NCI-H2107 treated with DMSO at 0.1 percent for 48 hours (cell line): ENCODE data around the gene CYTH1.

Experiments
- DNase-seq: peaks from one replicate; lab custom pipeline; 2025; ENCODE audit not compliant: unreplicated experiment; lab: John Stamatoyannopoulos, UW

CYTH1 gene

DNA sequence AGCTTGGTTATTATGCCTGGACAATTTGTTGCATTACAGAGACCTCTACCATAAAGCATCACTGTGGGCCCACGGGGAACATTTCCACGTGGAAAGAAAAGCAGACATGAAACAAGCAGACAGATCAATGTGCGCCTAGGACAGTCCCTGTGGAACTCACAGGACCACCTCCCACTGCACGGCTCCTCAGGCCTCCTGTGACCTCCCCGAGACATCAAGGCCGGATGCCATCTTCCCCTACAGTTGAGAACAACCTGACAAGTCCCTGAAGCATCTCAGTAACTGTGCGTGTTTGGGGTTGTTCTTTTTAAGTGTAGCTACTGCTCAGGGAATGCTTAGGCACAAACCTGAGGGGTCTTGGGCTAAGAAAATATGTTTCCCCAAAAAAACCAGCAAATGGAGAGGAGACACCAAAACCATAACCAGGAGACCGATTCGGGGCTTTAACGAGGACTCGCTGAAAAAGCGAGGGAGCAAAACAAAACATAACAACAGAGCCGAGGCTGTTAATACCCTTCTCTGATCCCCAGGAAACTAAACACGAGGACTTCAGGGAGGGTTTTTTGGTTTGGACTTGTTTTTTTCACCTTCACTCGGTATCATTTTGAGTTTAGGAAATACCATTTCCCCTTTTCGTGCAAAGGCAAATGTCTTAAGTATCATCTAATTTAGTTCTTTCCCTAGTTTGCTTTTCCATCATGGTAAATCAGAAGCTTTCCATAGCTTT lies 87.1 kb downstream of the CYTH1 start:
- no peak for DNase-seq

DNA sequence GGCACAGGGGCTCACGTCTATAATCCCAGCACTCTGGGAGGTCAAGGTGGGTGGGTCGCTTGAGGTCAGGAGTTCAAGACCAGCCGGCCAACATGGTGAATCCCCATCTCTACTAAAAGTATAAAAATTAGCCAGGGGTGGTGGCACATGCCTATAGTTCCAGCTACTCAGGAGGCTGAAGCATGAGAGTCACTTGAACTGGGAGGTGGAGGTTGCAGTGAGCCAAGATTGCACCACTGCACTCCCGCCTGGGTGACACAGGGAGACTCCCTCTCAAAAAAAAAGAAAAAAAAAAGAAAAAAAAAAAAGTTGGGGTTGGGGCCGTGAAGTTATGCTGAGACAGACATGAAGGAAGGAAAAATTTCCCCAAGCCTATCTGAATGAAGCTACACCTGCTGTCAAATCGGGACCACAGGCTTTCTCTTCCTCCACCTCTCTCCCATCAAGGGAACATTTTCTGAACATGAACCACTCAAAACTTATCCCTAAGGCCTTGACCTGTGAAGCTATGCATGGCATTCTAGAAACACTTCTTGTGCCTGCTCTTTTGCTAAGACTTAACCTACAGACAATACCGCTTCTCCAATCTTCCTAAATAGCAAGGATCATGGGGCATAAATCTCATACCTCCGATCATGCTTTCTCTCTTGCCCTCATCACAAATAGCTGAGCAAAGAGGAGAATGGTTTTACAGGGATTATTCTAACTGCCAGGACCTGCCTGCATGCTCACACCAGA lies 88.6 kb downstream of the CYTH1 start:
- DNase-seq: no peak

DNA sequence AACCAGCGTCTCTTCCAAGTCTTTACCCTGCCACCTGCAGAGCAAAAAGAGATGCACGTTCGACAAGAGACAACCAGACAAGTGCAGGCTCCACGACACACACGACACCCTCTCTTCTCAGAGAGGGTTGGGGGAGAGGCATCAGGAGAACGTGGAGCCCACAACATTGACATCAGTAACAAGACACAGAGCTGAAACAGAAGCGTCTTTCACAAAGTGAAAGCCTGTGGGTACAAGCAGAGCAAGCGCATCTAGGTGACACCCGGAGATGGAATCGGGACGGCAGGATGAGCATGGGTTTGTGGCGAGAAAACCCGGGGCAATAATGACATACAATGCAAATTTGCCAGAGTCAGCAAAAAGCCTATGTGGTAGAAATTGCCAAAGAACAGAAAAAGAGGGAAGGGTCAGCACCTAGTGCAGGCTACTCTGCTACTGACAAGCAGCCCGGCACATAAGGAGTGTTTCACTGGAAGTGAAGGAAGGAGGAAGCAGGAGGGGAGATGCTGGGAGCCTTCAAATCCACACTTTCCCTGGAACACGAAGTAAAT lies 89.5 kb downstream of the CYTH1 start:
- DNase-seq: no peak

DNA sequence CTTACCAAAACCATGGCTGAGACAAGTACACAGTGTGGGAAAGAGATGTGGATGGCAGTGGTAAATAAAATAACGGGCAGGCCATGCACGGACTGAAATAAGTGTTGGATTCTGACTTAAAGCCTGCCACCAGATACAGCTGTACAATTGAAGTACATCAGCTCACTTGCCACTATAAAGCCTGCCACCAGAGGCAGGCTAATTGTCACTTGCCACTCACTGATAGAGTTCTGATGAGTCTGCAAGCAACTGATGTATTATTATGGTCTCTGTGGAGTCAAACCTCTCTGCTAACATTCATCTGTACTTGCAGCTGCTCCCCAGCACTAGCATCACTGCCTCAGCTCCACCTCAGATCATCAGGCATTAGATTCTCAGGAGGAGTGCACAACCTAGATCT lies 93.0 kb downstream of the CYTH1 start:
- no peak for DNase-seq

DNA sequence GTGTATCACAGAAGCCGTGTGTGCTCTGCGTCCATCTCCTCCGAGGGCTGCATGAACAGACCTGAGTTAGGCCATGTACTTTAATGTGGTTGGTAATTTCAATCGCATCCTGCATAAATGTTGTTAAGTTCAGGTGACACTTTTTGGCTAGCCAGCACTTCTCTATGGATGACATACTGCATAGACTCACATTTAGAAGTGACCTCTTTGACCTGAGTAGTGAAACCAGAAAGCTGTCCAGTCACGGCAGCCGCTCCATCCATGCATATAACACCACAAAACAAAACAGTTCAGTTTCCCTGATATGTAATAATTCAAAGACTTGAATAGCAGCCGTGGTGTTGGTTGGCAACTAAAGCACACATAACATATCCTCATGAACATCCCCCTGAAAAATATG lies 94.1 kb downstream of the CYTH1 start:
- no peak for DNase-seq

GRCh38 chr17:78687125-78687524 lies 94.9 kb downstream of the CYTH1 start:
- no peak for DNase-seq

GRCh38 chr17:78684026-78684425 lies 98.0 kb downstream of the CYTH1 start:
- no peak for DNase-seq

DNA sequence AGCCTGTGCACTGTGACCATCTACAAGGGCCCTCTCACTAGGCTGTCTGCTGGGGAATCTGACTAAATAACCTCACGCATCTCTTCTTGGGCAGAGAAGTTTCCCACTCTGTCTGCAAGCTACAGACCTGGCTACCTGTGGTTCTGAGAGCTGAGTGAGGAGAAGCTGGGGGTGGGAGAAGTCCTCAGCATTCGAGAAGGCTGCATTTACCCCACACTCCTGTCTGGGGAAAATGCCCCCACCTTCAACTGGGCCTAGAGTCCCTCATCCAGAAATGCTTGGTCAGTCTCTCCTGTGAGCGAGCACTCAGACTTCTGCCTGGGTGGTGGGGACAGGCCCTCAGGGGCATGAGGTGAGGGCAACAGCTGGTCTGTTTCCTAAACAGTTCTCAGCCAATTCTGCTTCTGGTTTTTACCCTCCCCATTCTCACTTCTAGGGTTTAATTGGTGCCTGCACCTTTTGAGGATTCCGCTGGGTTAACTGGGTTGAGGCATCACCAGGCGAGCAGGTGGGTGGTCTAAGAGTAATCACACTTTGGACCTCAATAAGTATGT lies 98.6 kb downstream of the CYTH1 start:
- no peak for DNase-seq

- no peak for DNase-seq
Observed at GRCh38 chr17:78682363-78682762, 99.7 kb downstream of the CYTH1 start.

GRCh38 chr17:78680436-78680835 lies 101.6 kb downstream of the CYTH1 start:
- DNase-seq: no peak

GRCh38 chr17:78679495-78680395 lies 102.3 kb downstream of the CYTH1 start:
- DNase-seq: no peak

DNA sequence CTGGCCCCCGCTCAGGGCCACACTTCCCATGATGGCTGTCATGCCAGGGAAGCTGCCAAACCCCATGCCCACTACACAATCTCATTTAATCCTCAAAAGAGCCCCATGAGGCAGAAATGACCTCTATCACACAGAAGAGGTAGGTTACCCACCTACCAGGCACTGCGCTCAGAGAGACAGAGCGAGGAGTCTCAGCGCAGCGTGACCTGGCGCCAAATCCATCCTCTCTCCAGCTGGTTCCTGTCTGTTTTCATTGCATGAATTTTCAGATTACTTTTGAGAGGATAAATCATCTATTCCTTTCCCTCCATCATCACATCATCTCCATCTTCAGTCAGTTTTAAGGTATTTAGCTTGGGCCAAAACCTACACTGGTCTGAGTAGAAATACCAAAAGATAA lies 103.4 kb downstream of the CYTH1 start:
- DNase-seq: no peak

GRCh38 chr17:78678222-78678557 lies 103.9 kb downstream of the CYTH1 start:
- no peak for DNase-seq

- no peak for DNase-seq
Observed at GRCh38 chr17:78677303-78678221, 104.5 kb downstream of the CYTH1 start.

DNA sequence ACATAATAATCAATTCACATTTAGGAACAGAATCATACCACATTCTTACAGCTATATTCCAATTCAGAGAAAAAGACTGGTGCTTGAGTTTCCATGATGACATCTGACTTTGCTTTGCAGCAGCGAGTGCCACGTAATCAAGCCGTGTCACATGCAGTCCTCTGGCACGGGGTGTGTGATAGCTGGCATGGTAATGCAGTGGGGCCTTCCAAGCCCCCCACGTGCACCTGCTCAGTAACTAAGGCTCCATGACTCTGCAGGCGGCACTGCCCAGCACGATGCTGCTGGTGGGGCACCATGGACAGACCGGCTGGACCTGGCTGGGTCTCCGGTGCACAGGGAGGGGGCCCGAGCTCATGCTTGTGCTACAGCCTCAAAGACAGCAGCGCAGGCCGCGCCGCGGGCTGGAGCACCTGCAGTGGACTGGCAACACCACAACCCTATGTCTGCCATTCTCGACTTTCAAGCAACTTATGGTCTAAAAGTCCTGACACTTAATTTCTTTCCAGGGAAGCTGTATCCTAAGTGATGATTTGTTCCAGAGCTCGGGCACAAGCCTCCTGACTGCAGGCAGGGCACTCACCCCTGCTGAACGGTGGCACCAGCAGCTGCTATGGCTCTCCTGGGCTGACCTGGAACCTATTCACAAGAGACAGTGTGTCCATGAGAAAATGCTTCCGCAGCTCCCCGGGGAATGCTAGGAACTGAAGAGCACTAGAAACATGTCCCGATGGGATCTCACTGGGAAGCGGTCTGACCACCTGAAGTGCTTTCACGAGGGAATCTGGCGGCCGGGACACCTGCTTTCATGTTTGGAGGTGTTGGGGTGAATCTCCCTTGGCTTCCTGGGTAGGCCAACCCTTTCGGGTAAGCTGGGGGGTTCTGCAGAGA lies 105.4 kb downstream of the CYTH1 start:
- DNase-seq: peak; percentile 67

GRCh38 chr17:78675836-78676235 lies 106.2 kb downstream of the CYTH1 start:
- no peak for DNase-seq

GRCh38 chr17:78675316-78675616 lies 106.8 kb downstream of the CYTH1 start:
- DNase-seq: no peak

DNA sequence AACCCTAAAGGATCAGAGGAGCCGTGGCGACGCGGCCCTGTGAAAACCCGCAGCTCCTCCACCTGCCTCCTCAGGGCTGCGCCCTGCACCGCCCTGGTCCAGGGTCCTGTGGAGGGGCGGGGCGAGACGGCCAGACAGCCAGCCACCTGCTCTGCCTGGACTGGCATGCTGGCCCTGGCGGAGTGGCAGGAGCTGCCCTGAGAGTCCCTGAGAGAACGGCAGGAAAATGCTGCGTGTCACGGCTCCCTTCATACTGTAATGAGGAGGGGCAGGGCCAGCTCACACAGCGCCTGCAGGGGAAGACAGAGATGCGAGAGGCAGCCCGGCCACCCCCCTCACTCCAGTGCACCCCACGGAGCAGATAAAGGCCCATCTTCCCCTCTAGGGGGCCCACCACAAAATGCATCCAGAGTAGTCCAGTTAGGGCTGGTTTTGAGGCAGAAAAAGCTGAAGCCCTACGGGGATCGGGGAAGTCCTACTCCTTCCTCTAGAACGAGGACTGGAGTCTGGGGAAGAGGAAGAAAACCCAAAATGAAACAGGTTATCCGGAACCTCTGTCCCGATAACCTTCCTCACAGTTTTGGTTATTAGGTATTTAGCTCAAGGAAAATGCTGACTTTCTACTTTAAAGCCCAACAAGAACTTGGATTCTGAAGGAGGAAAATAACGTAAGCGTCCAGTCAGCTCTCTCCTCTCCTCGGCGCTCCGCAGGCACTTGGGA lies 107.3 kb downstream of the CYTH1 start:
- DNase-seq: no peak

- DNase-seq: no peak
Observed at GRCh38 chr17:78674156-78674555, 107.9 kb downstream of the CYTH1 start.
